HepG2 (cell line): ENCODE measurements around the gene RPS2. TPM values are rescaled to one million over a fixed set of nuclear protein-coding genes. Genes with fewer than 3 reads are reported as not detected.
A peak's percentile ranks its signal among the peaks of the same experiment; 100 is the strongest.

Source experiments
- ATAC-seq: fragments of 200-7000 bp; cut with Tn5 transposase; 3 replicates; pipeline ENCODE4 v1.9.1; 2020; ENCODE audit warnings: mild to moderate bottlenecking, moderate library complexity
- BruUV-seq: library from RNA; stranded (reverse); fragments of 400-500 nt; replicated peaks from 2 replicates; lab custom pipeline; 2021; lab: Mats Ljungman, UMichigan
- CTCF ChIA-PET: fragments of 300-600 bp; formaldehyde crosslinking; extraction: SDS; loops from one replicate; lab custom pipeline; 2021; ENCODE audit warnings: low total read pairs, inconsistent platforms, low intra/inter-chr PET ratio; lab: Yijun Ruan, JAX
- POLR2A ChIA-PET: fragments of 350-600 bp; sonication (Branson Sonifier 250); formaldehyde crosslinking; loops from one replicate; lab custom pipeline; 2020; ENCODE audit warnings: antibody characterized with exemption, inconsistent platforms; lab: Yijun Ruan, JAX
- DNase-seq: peaks from one replicate; pipeline ENCODE4 v3.0.0-alpha.2; 2015; ENCODE audit warnings: low spot score
- FAIRE-seq: peaks from 3 replicates; lab custom pipeline; 2011; peaks lifted over from hg19 to GRCh38; lab: Jason Lieb, UNC
- H2AFZ ChIP-seq: one replicate; pipeline ENCODE4 v1.6.1; 2011; ENCODE audit warnings: low read length, inconsistent platforms
- H3K27ac ChIP-seq: fragments of 300-600 bp; 3 replicates; pipeline ENCODE4 v1.8.0; 2011; ENCODE audit warnings: mixed run types, mild to moderate bottlenecking, mixed read lengths, low read length, inconsistent platforms; ENCODE audit not compliant: insufficient read depth; ENCODE audit errors: extremely low read length
- H3K27me3 ChIP-seq, 2 experiments: fragments of 200-600 bp in 1 of 2; 2 replicates in 1 of 2; 3 replicates in 1 of 2; pipeline versions ENCODE4 v1.6.0 to v1.8.0; 2011; ENCODE audit warnings: low read length in 2 of 2, mild to moderate bottlenecking in 2 of 2, moderate library complexity in 2 of 2, inconsistent platforms in 1 of 2; ENCODE audit not compliant: insufficient read depth in 2 of 2, control insufficient read depth in 1 of 2
- H3K36me3 ChIP-seq, 2 experiments: fragments of 200-600 bp in 1 of 2; replicated peaks in 1 of 2; 2 replicates in 1 of 2; 3 replicates in 1 of 2; pipeline versions ENCODE4 v1.5.1 to v1.8.0; 2011; ENCODE audit warnings: low read length in 2 of 2, inconsistent platforms in 1 of 2; ENCODE audit not compliant: insufficient read depth in 2 of 2, control insufficient read depth in 1 of 2
- H3K4me1 ChIP-seq: 2 replicates; pipeline ENCODE4 v1.5.1; 2012; ENCODE audit warnings: low read length, inconsistent platforms; ENCODE audit not compliant: insufficient read depth
- H3K4me2 ChIP-seq: 2 replicates; pipeline ENCODE4 v1.6.0; 2011; ENCODE audit warnings: low read depth, low read length, inconsistent platforms
- H3K4me3 ChIP-seq, 3 experiments: fragments of 200-600 bp in 1 of 3; sonication (generic), shearing (Covaris generic) in 1 of 3; replicated peaks in 1 of 3; 2 replicates each; pipeline ENCODE4 v1.5.1; 2011 to 2016; ENCODE audit warnings: low read length in 3 of 3, inconsistent platforms in 2 of 3, low read depth in 2 of 3, mild to moderate bottlenecking in 2 of 3, control low read depth in 1 of 3, mixed read lengths in 1 of 3; ENCODE audit not compliant: insufficient read depth in 1 of 3
- H3K79me2 ChIP-seq: one replicate; pipeline ENCODE4 v1.6.1; 2011; ENCODE audit warnings: low read length, inconsistent platforms; ENCODE audit not compliant: insufficient read depth
- H3K9ac ChIP-seq: 2 replicates; pipeline ENCODE4 v1.6.0; 2011; ENCODE audit warnings: mild to moderate bottlenecking, low read depth, low read length, inconsistent platforms; ENCODE audit not compliant: insufficient read depth
- H3K9me3 ChIP-seq: 2 replicates; pipeline ENCODE4 v1.5.1; 2012; ENCODE audit warnings: mild to moderate bottlenecking, low read length
- H4K20me1 ChIP-seq: 2 replicates; pipeline ENCODE4 v1.6.0; 2011; ENCODE audit warnings: inconsistent platforms, mild to moderate bottlenecking, low read length, moderate library complexity; ENCODE audit not compliant: insufficient read depth
- AFF4 ChIP-seq: sonication (generic); formaldehyde crosslinking; IDR thresholded peaks from 2 replicates; pipeline ENCODE4 v1.4.0; 2020; ENCODE audit warnings: missing genetic modification reagents
- ATRX ChIP-seq: sonication (generic); formaldehyde crosslinking; IDR thresholded peaks from 2 replicates; pipeline ENCODE4 v1.4.0; 2020; ENCODE audit warnings: missing genetic modification reagents, borderline replicate concordance
- DDIT3 ChIP-seq: sonication (generic); formaldehyde crosslinking; IDR thresholded peaks from 2 replicates; pipeline ENCODE4 v1.4.0; 2020; ENCODE audit warnings: mild to moderate bottlenecking, missing genetic modification reagents
- FOXA1 ChIP-seq, 2 experiments: fragments of 450-650 bp in 1 of 2; sonication (generic) in 1 of 2; formaldehyde crosslinking in 1 of 2; IDR thresholded peaks; 2 replicates each; pipeline versions ENCODE4 v1.4.0 to v1.6.1; 2016 to 2020; ENCODE audit warnings: missing genetic modification reagents in 1 of 2
- GATAD2A ChIP-seq: IDR thresholded peaks from 2 replicates; pipeline ENCODE4 v1.6.1; 2016
- MTA1 ChIP-seq: sonication (generic); formaldehyde crosslinking; IDR thresholded peaks from 2 replicates; pipeline ENCODE4 v1.4.0; 2020; ENCODE audit warnings: missing genetic modification reagents, mild to moderate bottlenecking, borderline replicate concordance
- SMC3 ChIP-seq: IDR thresholded peaks from 2 replicates; pipeline ENCODE4 v1.6.1; 2011; ENCODE audit warnings: low read length, improper control_type of control experiment
- SP5 ChIP-seq: IDR thresholded peaks from 2 replicates; pipeline ENCODE4 v1.6.1; 2016; ENCODE audit warnings: low read depth, borderline replicate concordance
- TFAP4 ChIP-seq: sonication (generic); IDR thresholded peaks from 2 replicates; pipeline ENCODE4 v1.6.1; 2016; ENCODE audit warnings: low read depth, borderline replicate concordance
- ZSCAN25 ChIP-seq: sonication (generic); formaldehyde crosslinking; IDR thresholded peaks from 2 replicates; pipeline ENCODE4 v1.8.0; 2022; ENCODE audit warnings: mild to moderate bottlenecking, missing genetic modification reagents
- ZSCAN30 ChIP-seq: sonication (generic); formaldehyde crosslinking; IDR thresholded peaks from 2 replicates; pipeline ENCODE4 v1.5.0; 2020; ENCODE audit warnings: mild to moderate bottlenecking, missing genetic modification reagents
- WGBS: methylation state at CpG from one replicate; pipeline ENCODE4 v1.1.6; 2017; ENCODE audit warnings: low lambda C conversion rate; 5-methylcytosine and 5-hydroxymethylcytosine counted together
- in situ Hi-C: cut with HindIII; loops from 2 replicates; pipeline ENCODE4 v1.10.0; 2017; ENCODE audit warnings: low pct_unique_long_range_greater_than_20kb; ENCODE audit not compliant: extremely low pct_ligation_motif_present
- intact Hi-C: fragments of 100-400 bp; cut with micrococcal nuclease; formaldehyde crosslinking; loops from one replicate; pipeline ENCODE4 v1.10.0; 2022; ENCODE audit not compliant: unreplicated experiment
- polyA plus RNA-seq, 8 experiments: library from polyadenylated mRNA; depleted of rRNA in 3 of 8; stranded (reverse) in 7 of 8; unstranded in 1 of 8; fragments of >200 nt; fragmentation: Illumina TruSeq in 4 of 8; extraction: Trizol in 4 of 8; gene quantifications; 2 replicates each; pipeline versions ENCODE4 v1.2.1 to v1.2.3, GENCODE V29; 2011 to 2016; ENCODE audit warnings: low read depth in 4 of 8, missing spikeins in 1 of 8, mixed read lengths in 1 of 8; ENCODE audit not compliant: insufficient read depth in 1 of 8
- total RNA-seq, 5 experiments: library from RNA; depleted of rRNA; stranded (reverse); fragments of >200 nt; fragmentation: Illumina TruSeq; extraction: Trizol; gene quantifications; 2 replicates each; pipeline ENCODE4 v1.2.3, GENCODE V29; 2016; ENCODE audit warnings: low read depth in 1 of 5

The RPS2 gene
- total and polyA plus RNA-seq, 2 of the 13 experiments (the other 11 are each of a cell fraction or from before 2014, with no cell fraction given): 1,908 to 4,514 TPM

- Histone ChIP-seq H3K36me3 (no peaks in the 10 kb centered on the region), H4K20me1 (no peaks in the 10 kb centered on the region), H2AFZ (no peak overlapping the region), H3K27me3 (peaks cover 23 to 66% of the 10 kb centered on the region in 2 experiments), H3K27ac (no peak overlapping the region), H3K4me3 (no peak overlapping the region), H3K79me2 (no peaks in the 10 kb centered on the region), H3K4me1 (peaks cover 9% of the 10 kb centered on the region), H3K9me3 (no peaks in the 10 kb centered on the region), H3K9ac (no peak overlapping the region), H3K4me2 (no peak overlapping the region)
- DNase-seq: no peak
- POLR2A ChIA-PET: no interaction called here
- TF ChIP-seq SP5: 0 out of 2 replicates have a peak, but pooled peaks have one; percentile 18
- TF ChIP-seq TFAP4: peak; percentile 89
- no peak for TF ChIP-seq ATRX
- peak; percentile 95 for TF ChIP-seq ZSCAN25
- TF ChIP-seq FOXA1 (IDR thresholded peaks at IDR 0.05): no peak
- peak; percentile 56 for TF ChIP-seq FOXA1 (CRISPR knock-in tag; IDR thresholded peaks at IDR 0.05)
- TF ChIP-seq AFF4: no peak
- no peak for TF ChIP-seq SMC3
- TF ChIP-seq DDIT3 (CRISPR knock-in tag): no peak
- no peak for TF ChIP-seq ZSCAN30 (CRISPR knock-in tag)
- no peak for TF ChIP-seq MTA1 (CRISPR knock-in tag)
- TF ChIP-seq GATAD2A (CRISPR knock-in tag): no peak
- FAIRE-seq: no peak
- intact Hi-C loops (no loop called here), in situ Hi-C loops (no loop called here)
- peak; percentile 12 for ATAC-seq
- no TSS peak for BruUV-seq
- WGBS: 22% methylated on average over 18 of the region's 21 CpGs
- CTCF ChIA-PET: no interaction called here
Observed at GRCh38 chr16:1913327-1914083, 51.1 kb downstream of the RPS2 start.
